HepG2 (cell line): ENCODE measurements around the gene SRCAP. TPM values are rescaled to one million over a fixed set of nuclear protein-coding genes. Genes with fewer than 3 reads are reported as not detected.

Source experiments
- BATF2 ChIP-seq: sonication (generic); formaldehyde crosslinking; IDR thresholded peaks from 2 replicates; pipeline ENCODE4 v1.8.0; 2022; ENCODE audit warnings: mild to moderate bottlenecking, missing genetic modification reagents, moderate library complexity
- BCL3 ChIP-seq: sonication (generic); formaldehyde crosslinking; IDR thresholded peaks from 2 replicates; pipeline ENCODE4 v1.5.1; 2020; ENCODE audit warnings: mild to moderate bottlenecking, missing genetic modification reagents, moderate library complexity
- JARID2 ChIP-seq: sonication (generic); formaldehyde crosslinking; IDR thresholded peaks from 2 replicates; pipeline ENCODE4 v1.8.1; 2023; ENCODE audit warnings: missing genetic modification reagents, inconsistent platforms; ENCODE audit not compliant: insufficient replicate concordance
- MAFK ChIP-seq, 2 experiments: IDR thresholded peaks in 1 of 2; conservative IDR thresholded peaks in 1 of 2; 2 replicates each; pipeline ENCODE4 v1.6.1; 2011; ENCODE audit warnings: improper control_type of control experiment in 2 of 2, low read length in 2 of 2
- NFE2 ChIP-seq: sonication (generic); formaldehyde crosslinking; IDR thresholded peaks from 2 replicates; pipeline ENCODE4 v1.4.0; 2020; ENCODE audit warnings: missing genetic modification reagents
- PBX3 ChIP-seq: sonication (generic); formaldehyde crosslinking; IDR thresholded peaks from 2 replicates; pipeline ENCODE4 v1.8.1; 2023; ENCODE audit warnings: missing genetic modification reagents, inconsistent platforms, borderline replicate concordance
- PHF5A ChIP-seq: IDR thresholded peaks from one replicate; pipeline ENCODE4 v1.6.1; 2018; ENCODE audit warnings: low read depth, missing genetic modification reagents; ENCODE audit not compliant: unreplicated experiment
- PRPF4 ChIP-seq: fragments of 200-400 bp; formaldehyde crosslinking; IDR thresholded peaks from 2 replicates; pipeline ENCODE4 v1.6.1; 2016; ENCODE audit warnings: low read length, low read depth; ENCODE audit not compliant: poor library complexity, severe bottlenecking
- SIN3B ChIP-seq: fragments of 150-350 bp; IDR thresholded peaks from 2 replicates; pipeline ENCODE4 v1.6.1; 2014; ENCODE audit warnings: low read length
- SKI ChIP-seq: fragments of 450-650 bp; IDR thresholded peaks from one replicate; pipeline ENCODE4 v1.6.1; 2018; ENCODE audit warnings: mild to moderate bottlenecking; ENCODE audit not compliant: partially characterized antibody
- TGIF2 ChIP-seq: IDR thresholded peaks from 2 replicates; pipeline ENCODE4 v1.6.1; 2016; ENCODE audit warnings: control low read depth, missing compliant biosample characterization
- TMF1 ChIP-seq: sonication (generic); formaldehyde crosslinking; IDR thresholded peaks from 2 replicates; pipeline ENCODE4 v1.8.1; 2022; ENCODE audit warnings: low read depth, missing genetic modification reagents
- TOE1 ChIP-seq: sonication (generic); formaldehyde crosslinking; IDR thresholded peaks from 2 replicates; pipeline ENCODE4 v1.4.0; 2020; ENCODE audit warnings: mild to moderate bottlenecking, missing genetic modification reagents
- ZBTB2 ChIP-seq: sonication (generic); formaldehyde crosslinking; IDR thresholded peaks from 2 replicates; pipeline ENCODE4 v1.8.0; 2022; ENCODE audit warnings: low read depth, missing genetic modification reagents
- ZNF264 ChIP-seq: sonication (generic); formaldehyde crosslinking; IDR thresholded peaks from 2 replicates; pipeline ENCODE4 v1.4.0; 2020; ENCODE audit warnings: missing genetic modification reagents
- ZNF317 ChIP-seq: sonication (generic); formaldehyde crosslinking; IDR thresholded peaks from 2 replicates; pipeline ENCODE4 v1.5.0; 2020; ENCODE audit warnings: mild to moderate bottlenecking, missing genetic modification reagents
- ZNF44 ChIP-seq: sonication (generic); formaldehyde crosslinking; IDR thresholded peaks from 2 replicates; pipeline ENCODE4 v1.5.1; 2020; ENCODE audit warnings: mild to moderate bottlenecking, missing genetic modification reagents
- ZNF660 ChIP-seq: sonication (generic); formaldehyde crosslinking; IDR thresholded peaks from 2 replicates; pipeline ENCODE4 v1.5.1; 2020; ENCODE audit warnings: mild to moderate bottlenecking, low read depth, missing genetic modification reagents, borderline replicate concordance
- ZNF713 ChIP-seq: sonication (generic); formaldehyde crosslinking; IDR thresholded peaks from 2 replicates; pipeline ENCODE4 v1.4.0; 2020; ENCODE audit warnings: mild to moderate bottlenecking, missing genetic modification reagents
- ZNF746 ChIP-seq: sonication (generic); formaldehyde crosslinking; IDR thresholded peaks from 2 replicates; pipeline ENCODE4 v1.8.0; 2022; ENCODE audit warnings: mild to moderate bottlenecking, missing genetic modification reagents
- ZNF792 ChIP-seq: IDR thresholded peaks from 2 replicates; pipeline ENCODE4 v1.6.1; 2016
- polyA plus RNA-seq, 8 experiments: library from polyadenylated mRNA; depleted of rRNA in 3 of 8; stranded (reverse) in 7 of 8; unstranded in 1 of 8; fragments of >200 nt; fragmentation: Illumina TruSeq in 4 of 8; extraction: Trizol in 4 of 8; gene quantifications; 2 replicates each; pipeline versions ENCODE4 v1.2.1 to v1.2.3, GENCODE V29; 2011 to 2016; ENCODE audit warnings: low read depth in 4 of 8, missing spikeins in 1 of 8, mixed read lengths in 1 of 8; ENCODE audit not compliant: insufficient read depth in 1 of 8
- total RNA-seq, 5 experiments: library from RNA; depleted of rRNA; stranded (reverse); fragments of >200 nt; fragmentation: Illumina TruSeq; extraction: Trizol; gene quantifications; 2 replicates each; pipeline ENCODE4 v1.2.3, GENCODE V29; 2016; ENCODE audit warnings: low read depth in 1 of 5

Gene SRCAP
- total and polyA plus RNA-seq, 2 of the 13 experiments (the other 11 are each of a cell fraction or from before 2014, with no cell fraction given) = 4.9 to 9.0 TPM

GRCh38 chr16:30658731-30659506 lies 40.1 kb upstream of the SRCAP start (continued):
- TF ChIP-seq ZNF792 (CRISPR knock-in tag) = no peak
- TF ChIP-seq ZNF746 (CRISPR knock-in tag) = no peak
- no peak for TF ChIP-seq PBX3 (CRISPR knock-in tag)
- TF ChIP-seq ZNF317 (CRISPR knock-in tag) = peak; percentile 84; the same call in 1 of the 2 replicates
- no peak for TF ChIP-seq SIN3B
- TF ChIP-seq ZNF660 = no peak
- no peak for TF ChIP-seq ZNF713
- no peak for TF ChIP-seq TOE1 (CRISPR knock-in tag)
- TF ChIP-seq TGIF2 (CRISPR knock-in tag) = no peak
- TF ChIP-seq PHF5A (CRISPR knock-in tag) = peak; percentile 5
- no peak for TF ChIP-seq BATF2
- no peak for TF ChIP-seq NFE2 (CRISPR knock-in tag)
- no peak for TF ChIP-seq PRPF4
- no peak for TF ChIP-seq MAFK (conservative IDR thresholded peaks at IDR 0.05 in 1 of 2, IDR thresholded peaks at IDR 0.05 in 1 of 2; ENCODE audit: low read length in 2 of 2)
- TF ChIP-seq ZNF264 = no peak
- peak; percentile 61; the same call in 1 of the 2 replicates for TF ChIP-seq TMF1 (CRISPR knock-in tag)
- TF ChIP-seq BCL3 (CRISPR knock-in tag) = no peak
- TF ChIP-seq SKI = peak; percentile 61
- TF ChIP-seq ZNF44 (CRISPR knock-in tag) = no peak
- TF ChIP-seq JARID2 (CRISPR knock-in tag) = no peak
- TF ChIP-seq ZBTB2 (CRISPR knock-in tag) = peak; percentile 72
